ENCODE data around the gene CNTNAP4. TPM values are rescaled to one million over a fixed set of nuclear protein-coding genes. Genes with fewer than 3 reads are reported as not detected.

The CNTNAP4 gene
- total and polyA plus RNA-seq, 2 of the 8 experiments (the other 6 are each of a cell fraction or from before 2014, with no cell fraction given): not detected

DNA sequence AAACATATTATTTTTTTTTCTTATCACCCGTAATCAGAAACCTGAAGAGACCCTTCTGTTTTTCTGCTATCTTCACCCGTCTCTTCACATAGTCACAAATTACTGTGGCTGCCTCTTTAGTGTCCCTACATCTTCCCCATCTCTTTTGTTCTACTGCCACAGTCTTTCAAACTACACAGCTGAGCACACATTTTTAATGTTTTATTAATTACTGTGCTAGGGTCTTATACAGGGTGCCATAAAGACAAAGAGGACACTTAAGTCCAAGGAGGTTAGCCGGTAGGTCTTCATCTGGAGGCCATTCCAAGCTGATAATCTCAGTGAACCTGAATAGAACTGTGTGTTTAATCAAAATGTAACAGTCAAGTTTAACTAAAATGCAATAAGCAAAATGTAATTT lies 20.7 kb downstream of the CNTNAP4 start:
- Histone ChIP-seq H3K27ac (ENCODE audit: low read depth, low read length) (no peak overlapping the region), H2AFZ (ENCODE audit: low read length) (no peak overlapping the region), H2BK5ac (ENCODE audit: low read depth, low read length) (no peak overlapping the region), H3K23me2 (ENCODE audit: low read depth, low read length) (no peaks in the 10 kb centered on the region), H4K5ac (ENCODE audit: insufficient read length, low read depth, low read length) (no peak overlapping the region), H2BK15ac (ENCODE audit: low read length) (no peak overlapping the region), H3K9me3 (ENCODE audit: insufficient read depth in 2 of 2, low read depth in 1 of 2, low read length in 1 of 2) (no peaks in the 10 kb centered on the region), H3K9ac (replicated peaks in 1 of 4; ENCODE audit: extremely low read depth in 1 of 4, low read depth in 3 of 4, low read length in 3 of 4) (no peak overlapping the region), H3K4me1 (replicated peaks in 1 of 4; ENCODE audit: control insufficient read depth in 3 of 4, insufficient read depth in 4 of 4, low read length in 3 of 4) (no peaks in the 10 kb centered on the region), H3K14ac (ENCODE audit: insufficient read length) (no peak overlapping the region), H3K18ac (ENCODE audit: extremely low read depth, low read length) (no peak overlapping the region), H3K4me3 (ENCODE audit: extremely low read depth in 1 of 4, insufficient read depth in 2 of 4, low read depth in 3 of 4, low read length in 4 of 4) (no peak overlapping the region), H2AK5ac (ENCODE audit: low read depth, low read length) (no peak overlapping the region), H4K91ac (replicated peaks; ENCODE audit: insufficient read length, low read length) (no peak overlapping the region), H2BK120ac (replicated peaks; ENCODE audit: low read depth, low read length) (no peak overlapping the region), H3K4me2 (ENCODE audit: insufficient read depth in 1 of 2, low read depth in 2 of 2, low read length in 2 of 2) (no peak overlapping the region), H3K79me1 (ENCODE audit: low read depth, low read length) (no peaks in the 10 kb centered on the region), H3K23ac (ENCODE audit: insufficient read length) (no peak overlapping the region), H4K8ac (ENCODE audit: extremely low read depth, insufficient read depth, low read length) (no peak overlapping the region), H3K27me3 (replicated peaks in 1 of 4; ENCODE audit: control insufficient read depth in 3 of 4, extremely low read depth in 1 of 4, insufficient read depth in 3 of 4, low read length in 3 of 4) (no peaks in the 10 kb centered on the region; a peak in 1 of 7 replicates), H3K36me3 (ENCODE audit: control insufficient read depth in 2 of 4, insufficient read depth in 4 of 4, low read length in 3 of 4) (no peaks in the 10 kb centered on the region), H2BK20ac (ENCODE audit: low read length) (no peak overlapping the region), H3K79me2 (ENCODE audit: control insufficient read depth in 1 of 2, insufficient read depth in 2 of 2, low read length in 2 of 2) (no peaks in the 10 kb centered on the region), H2BK12ac (ENCODE audit: low read depth, low read length) (no peak overlapping the region), H4K20me1 (replicated peaks in 1 of 2; ENCODE audit: control insufficient read depth in 1 of 2, insufficient read depth in 2 of 2, low read length in 2 of 2) (no peaks in the 10 kb centered on the region), H3K56ac (replicated peaks; ENCODE audit: insufficient read length, low read depth, low read length) (no peak overlapping the region), H3K4ac (replicated peaks; ENCODE audit: insufficient read length, low read depth, low read length) (no peak overlapping the region)
- ChIA-PET POLR2A (ENCODE audit: partially characterized antibody) (no interaction called here), CTCF (ENCODE audit: partially characterized antibody) (interaction anchor here (1.1 kb wide), 1 partner anchor 11 kb away, joined by 7 read pairs; no protein-coding TSS in a partner anchor)
- TF ChIP-seq SIRT6 (IDR thresholded peaks at IDR 0.05; ENCODE audit: low read length) (no peak), JUND (IDR thresholded peaks at IDR 0.05; ENCODE audit: low read length) (no peak), SUZ12 (IDR thresholded peaks at IDR 0.05; ENCODE audit: low read length) (no peak)
- TF ChIP-seq, protein P1, sequence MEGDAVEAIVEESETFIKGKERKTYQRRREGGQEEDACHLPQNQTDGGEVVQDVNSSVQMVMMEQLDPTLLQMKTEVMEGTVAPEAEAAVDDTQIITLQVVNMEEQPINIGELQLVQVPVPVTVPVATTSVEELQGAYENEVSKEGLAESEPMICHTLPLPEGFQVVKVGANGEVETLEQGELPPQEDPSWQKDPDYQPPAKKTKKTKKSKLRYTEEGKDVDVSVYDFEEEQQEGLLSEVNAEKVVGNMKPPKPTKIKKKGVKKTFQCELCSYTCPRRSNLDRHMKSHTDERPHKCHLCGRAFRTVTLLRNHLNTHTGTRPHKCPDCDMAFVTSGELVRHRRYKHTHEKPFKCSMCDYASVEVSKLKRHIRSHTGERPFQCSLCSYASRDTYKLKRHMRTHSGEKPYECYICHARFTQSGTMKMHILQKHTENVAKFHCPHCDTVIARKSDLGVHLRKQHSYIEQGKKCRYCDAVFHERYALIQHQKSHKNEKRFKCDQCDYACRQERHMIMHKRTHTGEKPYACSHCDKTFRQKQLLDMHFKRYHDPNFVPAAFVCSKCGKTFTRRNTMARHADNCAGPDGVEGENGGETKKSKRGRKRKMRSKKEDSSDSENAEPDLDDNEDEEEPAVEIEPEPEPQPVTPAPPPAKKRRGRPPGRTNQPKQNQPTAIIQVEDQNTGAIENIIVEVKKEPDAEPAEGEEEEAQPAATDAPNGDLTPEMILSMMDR (IDR thresholded peaks at IDR 0.05; ENCODE audit: control extremely low read depth in 1 of 3, insufficient read depth in 1 of 3, low read depth in 1 of 3, low read length in 3 of 3): no peak
- WGBS, 2 experiments (ENCODE audit: extremely low coverage in 1 of 2, insufficient coverage in 1 of 2, insufficient read length in 1 of 2, insufficient replicate concordance in 2 of 2, low coverage in 1 of 2, low lambda C conversion rate in 2 of 2, missing lambda C conversion rate in 1 of 2): 96% methylated on average over 3 of the region's 3 CpGs; no CpG with 5 or more reads in 1 of the 2 experiments
- no peak for DNase-seq (ENCODE audit: low read depth in 1 of 2, low spot score in 2 of 2)
- FAIRE-seq: no peak
